Activated T-cell treated with anti-CD3 and anti-CD28 coated beads, Interleukin-2, amount 50 U/mL, for 72 hours (primary cell): ENCODE measurements around the gene FCRL6. TPM values are rescaled to one million over a fixed set of nuclear protein-coding genes. Genes with fewer than 3 reads are reported as not detected.

ENCODE experiments used
- ATAC-seq, 2 donors: fragments of 150-1000 bp; cut with Tn5 transposase; replicated peaks in 1 of 2; 2 replicates each; pipeline ENCODE4 v1.10.0; 2021; ENCODE audit warnings: moderate library complexity in 2 of 2, mild to moderate bottlenecking in 1 of 2
- DNase-seq, 2 donors: peaks; one replicate each; pipeline ENCODE4 v3.0.0; 2021 to 2022; ENCODE audit warnings: mixed read lengths in 1 of 2
- H3K27ac Mint-ChIP-seq: one replicate; pipeline ENCODE4 v1.8.0; 2022; ENCODE audit warnings: mild to moderate bottlenecking, moderate library complexity, mixed read lengths
- H3K27me3 Mint-ChIP-seq: one replicate; pipeline ENCODE4 v1.8.0; 2022; ENCODE audit warnings: low read depth, mixed read lengths
- H3K36me3 Mint-ChIP-seq, 2 donors: one replicate each; pipeline ENCODE4 v1.8.0; 2022; ENCODE audit warnings: mixed read lengths in 2 of 2, mild to moderate bottlenecking in 1 of 2; ENCODE audit not compliant: insufficient read depth in 2 of 2
- H3K4me1 Mint-ChIP-seq: one replicate; pipeline ENCODE4 v1.8.0; 2022; ENCODE audit warnings: low read depth, mixed read lengths
- H3K4me3 Mint-ChIP-seq, 2 donors: one replicate each; pipeline ENCODE4 v1.8.0; 2022; ENCODE audit warnings: mild to moderate bottlenecking in 2 of 2, mixed read lengths in 2 of 2, moderate library complexity in 2 of 2
- H3K9me3 Mint-ChIP-seq, 2 donors: one replicate each; pipeline ENCODE4 v1.8.0; 2022; ENCODE audit warnings: mixed read lengths in 2 of 2
- total RNA-seq, 2 donors: library from RNA; stranded (reverse); gene quantifications; one replicate each; pipeline ENCODE4 v1.2.3, GENCODE V29; 2022

FCRL6 gene, protein sequence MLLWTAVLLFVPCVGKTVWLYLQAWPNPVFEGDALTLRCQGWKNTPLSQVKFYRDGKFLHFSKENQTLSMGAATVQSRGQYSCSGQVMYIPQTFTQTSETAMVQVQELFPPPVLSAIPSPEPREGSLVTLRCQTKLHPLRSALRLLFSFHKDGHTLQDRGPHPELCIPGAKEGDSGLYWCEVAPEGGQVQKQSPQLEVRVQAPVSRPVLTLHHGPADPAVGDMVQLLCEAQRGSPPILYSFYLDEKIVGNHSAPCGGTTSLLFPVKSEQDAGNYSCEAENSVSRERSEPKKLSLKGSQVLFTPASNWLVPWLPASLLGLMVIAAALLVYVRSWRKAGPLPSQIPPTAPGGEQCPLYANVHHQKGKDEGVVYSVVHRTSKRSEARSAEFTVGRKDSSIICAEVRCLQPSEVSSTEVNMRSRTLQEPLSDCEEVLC
- under 1 TPM in 1 of 2 donors, not detected in 1; 0.16 TPM for total RNA-seq

DNA sequence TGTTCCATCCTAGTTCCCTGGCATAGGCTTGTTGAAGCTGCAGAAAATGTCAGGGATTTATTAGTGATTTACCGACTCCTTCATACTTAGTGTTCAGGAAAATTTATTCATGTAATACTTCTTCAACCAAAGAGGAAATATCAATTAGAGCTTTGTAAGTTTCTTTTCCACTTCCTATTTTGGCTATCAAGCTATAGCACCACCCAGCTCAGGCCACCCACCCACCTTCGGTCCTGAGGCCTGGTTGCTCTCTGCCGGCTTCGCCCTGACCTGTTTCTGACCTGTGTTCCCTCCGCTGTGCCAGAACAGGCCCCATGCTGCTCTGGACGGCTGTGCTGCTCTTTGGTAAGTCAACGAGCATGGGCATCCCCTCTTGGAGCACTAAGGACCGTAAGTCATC is at the start of gene FCRL6:
FCRL6 (plus strand) TSS at position 250 of the 400 bp plus-strand sequence; CDS start at position 315, 65 bp downstream.
- Mint-ChIP-seq H3K9me3 (no peaks in the 10 kb centered on the region), H3K36me3 (no peaks in the 10 kb centered on the region), H3K4me1 (peaks cover 17% of the 10 kb centered on the region), H3K27ac (peak within 1 kb of the TSS; percentile 20), H3K27me3 (peaks cover 11% of the 10 kb centered on the region), H3K4me3 (peak within 1 kb of the TSS in 1 of 2 donors; percentile 25)
- ATAC-seq: no peak
- DNase-seq: no peak

DNA sequence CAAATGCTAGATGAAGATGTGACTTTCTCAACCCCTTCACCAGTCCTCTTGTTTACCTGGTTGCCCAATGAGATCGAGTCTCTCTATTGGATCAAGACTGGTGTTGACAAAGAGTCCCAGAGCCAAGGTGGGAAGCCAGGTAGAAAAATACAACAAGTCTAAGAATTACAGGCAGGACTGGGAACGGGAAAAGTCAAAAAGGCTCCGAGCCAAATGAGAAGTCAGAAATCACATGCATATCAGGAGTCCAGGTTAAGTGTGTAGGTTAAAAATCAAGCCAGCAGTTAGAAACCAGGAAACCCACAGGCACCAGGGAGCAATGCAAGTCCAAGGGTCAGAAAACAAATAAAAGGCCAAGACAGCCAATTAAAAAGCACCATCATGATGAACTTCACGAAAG is 48.8 kb upstream of the FCRL6 start:
- no peak overlapping the region for H3K4me3 Mint-ChIP-seq
- ATAC-seq (no peak), DNase-seq (no peak)
- H3K4me1 Mint-ChIP-seq: no peaks in the 10 kb centered on the region
- H3K27me3 Mint-ChIP-seq: no peaks in the 10 kb centered on the region
- no peaks in the 10 kb centered on the region for H3K36me3 Mint-ChIP-seq
- H3K27ac Mint-ChIP-seq: no peak overlapping the region
- no peaks in the 10 kb centered on the region for H3K9me3 Mint-ChIP-seq

DNA sequence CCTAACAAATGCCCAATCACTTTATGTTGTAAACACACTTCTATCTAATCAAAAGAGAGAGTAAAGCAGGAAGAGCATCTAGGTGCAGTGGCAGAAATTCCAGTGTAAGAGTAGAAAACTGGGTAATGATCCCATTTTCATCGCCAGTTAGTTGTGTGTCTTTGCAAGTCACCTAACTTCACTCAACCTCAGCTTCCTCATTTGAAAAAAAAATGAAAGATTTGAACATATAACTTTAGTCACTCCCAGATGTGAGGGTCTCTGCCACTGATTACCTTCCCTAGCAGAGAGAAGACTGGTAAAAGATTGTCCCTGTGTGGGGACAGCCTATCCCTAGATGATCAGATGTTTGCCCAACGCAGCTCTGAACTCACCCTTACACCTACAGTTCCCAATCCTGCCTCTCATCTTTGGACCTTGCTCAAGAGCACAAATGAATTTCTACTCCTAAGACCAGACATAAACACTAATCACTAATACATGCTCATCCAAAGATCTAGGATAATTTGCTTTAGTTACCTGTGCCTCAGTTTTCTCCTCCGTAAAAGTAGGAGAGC is 46.6 kb upstream of the FCRL6 start:
- ATAC-seq (no peak), DNase-seq (no peak)
- H3K9me3 Mint-ChIP-seq: no peaks in the 10 kb centered on the region
- H3K27me3 Mint-ChIP-seq: no peaks in the 10 kb centered on the region
- H3K4me3 Mint-ChIP-seq: no peak overlapping the region
- no peaks in the 10 kb centered on the region for H3K4me1 Mint-ChIP-seq
- no peak overlapping the region for H3K27ac Mint-ChIP-seq
- H3K36me3 Mint-ChIP-seq: no peaks in the 10 kb centered on the region

DNA sequence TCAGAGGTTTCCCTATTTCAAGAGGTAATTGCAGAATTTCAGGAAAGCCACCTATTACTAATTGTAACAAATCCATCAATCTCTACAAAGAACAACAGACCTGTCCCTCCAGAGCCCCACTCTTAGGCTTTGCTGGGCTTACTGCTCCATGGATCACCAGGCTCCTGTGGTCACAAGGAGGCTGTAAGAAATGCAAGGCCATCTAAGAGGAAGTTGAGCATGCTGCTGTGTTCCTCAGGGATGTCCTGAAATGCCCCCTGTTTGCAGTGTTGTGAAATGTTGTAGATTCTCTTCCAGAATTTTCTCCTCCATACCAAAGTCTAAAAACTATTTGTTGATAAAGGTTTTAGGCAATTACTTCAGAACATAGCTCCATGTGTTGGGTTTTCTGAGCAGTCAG is 45.8 kb upstream of the FCRL6 start:
- Mint-ChIP-seq H3K4me3 (no peak overlapping the region), H3K27ac (no peak overlapping the region), H3K4me1 (no peaks in the 10 kb centered on the region), H3K27me3 (peaks cover 6% of the 10 kb centered on the region), H3K36me3 (no peaks in the 10 kb centered on the region), H3K9me3 (no peaks in the 10 kb centered on the region)
- DNase-seq (no peak), ATAC-seq (no peak)

DNA sequence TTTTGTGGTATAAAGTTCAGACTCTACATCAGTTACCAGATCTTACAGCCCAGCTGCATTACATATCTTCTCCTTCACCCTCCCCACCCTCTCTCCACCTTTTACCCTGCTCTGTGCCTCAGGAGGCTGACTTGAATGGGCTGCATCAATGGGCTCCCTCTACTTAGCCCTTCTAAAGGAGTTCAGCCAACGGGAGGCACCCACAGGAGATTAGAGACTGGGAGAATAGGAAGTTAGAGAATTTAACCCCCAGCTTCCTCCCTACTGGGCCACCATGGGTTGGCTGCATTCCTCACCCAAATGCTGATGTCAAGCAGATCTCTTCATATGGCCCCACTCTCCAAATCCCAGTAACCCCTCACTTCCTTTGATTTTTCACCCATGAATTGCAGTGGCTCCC is 38.5 kb upstream of the FCRL6 start:
- Mint-ChIP-seq H3K27ac (no peak overlapping the region), H3K36me3 (no peaks in the 10 kb centered on the region), H3K27me3 (peaks cover 7% of the 10 kb centered on the region), H3K4me3 (no peak overlapping the region), H3K9me3 (no peaks in the 10 kb centered on the region), H3K4me1 (no peaks in the 10 kb centered on the region)
- ATAC-seq (no peak), DNase-seq (no peak)

DNA sequence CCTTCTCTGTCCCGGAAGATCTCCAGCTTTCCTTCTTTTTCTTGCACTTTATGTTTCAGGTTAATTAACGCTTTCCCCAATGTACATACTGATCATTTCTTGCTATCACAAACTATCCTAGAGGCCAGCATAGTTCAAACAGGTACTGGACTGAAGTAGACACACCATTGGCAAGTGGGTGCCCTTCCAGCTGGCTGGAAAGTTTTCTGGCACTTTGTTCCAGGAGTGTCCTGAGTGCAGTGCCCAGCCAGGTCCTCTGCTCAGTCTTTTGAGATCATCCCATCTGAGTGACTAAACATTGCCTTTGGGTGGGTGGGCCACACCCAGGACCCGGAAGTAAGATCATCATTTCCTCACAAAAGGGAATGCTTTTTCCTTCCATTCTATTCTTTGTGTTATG is 36.4 kb upstream of the FCRL6 start:
- ATAC-seq (no peak), DNase-seq (no peak)
- Mint-ChIP-seq H3K4me1 (no peaks in the 10 kb centered on the region), H3K4me3 (no peak overlapping the region), H3K27me3 (peaks cover 6% of the 10 kb centered on the region), H3K9me3 (no peaks in the 10 kb centered on the region), H3K27ac (no peak overlapping the region), H3K36me3 (no peaks in the 10 kb centered on the region)

DNA sequence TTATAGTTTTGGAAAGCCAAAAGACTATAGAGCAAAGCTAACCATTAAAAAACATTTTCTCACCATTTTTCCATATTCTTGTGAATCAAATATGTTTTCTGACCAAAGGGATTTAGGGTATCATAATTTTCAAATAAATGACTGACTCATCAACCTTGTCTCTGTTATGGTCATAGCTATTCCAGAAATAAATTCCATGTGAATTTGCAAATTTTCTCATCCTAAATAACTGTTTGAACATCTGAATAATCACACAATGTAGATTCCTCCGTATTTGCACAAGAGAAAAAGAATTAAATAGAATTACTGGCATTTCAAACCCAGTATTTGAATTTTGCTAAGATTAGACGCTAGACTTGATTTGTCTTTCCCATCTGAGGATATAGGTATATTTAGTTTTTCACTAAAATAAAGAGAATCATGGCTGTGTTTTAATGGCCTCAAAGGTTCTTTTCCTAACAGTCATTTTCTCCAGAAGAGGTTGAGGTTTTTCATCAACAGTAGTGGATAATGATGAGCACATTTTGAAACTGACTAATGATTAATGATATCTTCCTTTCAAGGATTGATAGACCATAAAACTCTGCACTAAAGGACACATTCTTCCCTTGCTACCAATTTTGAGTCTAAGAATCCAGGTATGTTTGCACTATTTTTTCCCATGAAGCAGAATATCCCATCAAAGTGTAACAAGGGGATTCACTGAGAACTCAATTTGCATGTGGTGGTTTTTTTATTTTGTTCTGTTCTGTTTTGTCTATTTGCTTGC is 30.8 kb upstream of the FCRL6 start:
- Mint-ChIP-seq H3K27ac (no peak overlapping the region), H3K36me3 (no peaks in the 10 kb centered on the region), H3K27me3 (no peaks in the 10 kb centered on the region), H3K4me3 (no peak overlapping the region), H3K4me1 (no peaks in the 10 kb centered on the region), H3K9me3 (no peaks in the 10 kb centered on the region)
- ATAC-seq (no peak), DNase-seq (no peak)

DNA sequence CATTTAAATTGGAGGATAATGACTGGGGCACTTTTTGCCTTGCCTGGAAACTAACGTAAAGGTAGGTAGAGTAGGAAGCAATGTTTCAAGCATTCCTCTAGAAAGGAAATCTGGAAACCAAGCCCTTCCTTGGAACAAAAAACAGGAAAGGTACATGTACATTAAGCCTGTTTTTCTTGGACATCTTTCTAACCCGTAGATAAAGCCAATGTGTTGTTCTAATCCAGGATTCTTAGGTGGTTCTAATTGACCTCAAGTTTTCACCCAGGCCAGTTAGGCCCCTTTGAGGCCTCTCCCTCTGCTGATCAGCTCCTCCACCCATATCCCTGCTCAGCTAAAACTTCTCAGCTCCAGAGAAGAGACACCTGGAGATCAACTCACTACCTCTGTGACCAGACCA is 27.7 kb upstream of the FCRL6 start:
- DNase-seq (no peak), ATAC-seq (no peak)
- H3K27me3 Mint-ChIP-seq: no peaks in the 10 kb centered on the region
- no peaks in the 10 kb centered on the region for H3K4me1 Mint-ChIP-seq
- H3K4me3 Mint-ChIP-seq: no peak overlapping the region
- no peak overlapping the region for H3K27ac Mint-ChIP-seq
- H3K9me3 Mint-ChIP-seq: no peaks in the 10 kb centered on the region
- H3K36me3 Mint-ChIP-seq: no peaks in the 10 kb centered on the region

DNA sequence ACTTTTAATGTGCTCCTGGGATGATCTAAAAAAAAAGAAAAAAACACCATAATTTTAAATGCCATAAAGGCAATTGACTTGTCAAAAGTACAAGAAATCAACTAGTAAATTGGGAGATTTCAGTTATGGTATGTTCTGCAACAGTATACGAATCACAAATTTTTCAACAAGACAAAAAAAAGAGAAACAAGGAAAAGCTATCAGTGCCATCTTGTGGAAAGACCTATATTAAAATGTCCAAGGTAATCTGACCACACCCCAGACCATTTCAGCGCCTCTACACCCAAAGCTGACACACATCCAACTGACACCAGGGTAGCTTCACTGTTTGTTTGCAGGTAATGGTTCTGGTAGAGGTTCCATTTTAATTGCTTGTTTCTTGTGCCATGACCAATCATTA is 26.4 kb upstream of the FCRL6 start:
- Mint-ChIP-seq H3K4me3 (no peak overlapping the region), H3K27me3 (no peaks in the 10 kb centered on the region), H3K27ac (no peak overlapping the region), H3K9me3 (no peaks in the 10 kb centered on the region), H3K36me3 (no peaks in the 10 kb centered on the region), H3K4me1 (peaks cover 10% of the 10 kb centered on the region)
- DNase-seq: no peak
- ATAC-seq: no peak

DNA sequence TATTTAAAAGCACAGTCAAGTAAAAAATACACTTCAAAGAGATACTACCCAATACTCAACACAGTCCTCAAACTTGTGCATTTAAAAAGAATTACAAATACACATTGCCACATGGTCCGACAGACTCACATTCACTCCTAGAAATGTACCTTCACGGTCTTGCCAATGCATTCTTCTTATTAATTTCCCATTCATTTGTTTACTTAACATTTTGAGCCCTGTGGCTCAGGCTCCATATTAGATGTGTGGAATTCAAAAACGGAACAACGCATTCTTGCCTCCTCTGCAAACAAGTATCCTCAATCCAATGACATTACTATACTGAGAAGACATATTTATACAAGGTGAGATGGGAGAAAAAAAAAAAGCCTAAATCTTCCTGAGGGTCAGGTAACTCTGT is 23.9 kb upstream of the FCRL6 start:
- no peaks in the 10 kb centered on the region for H3K9me3 Mint-ChIP-seq
- H3K36me3 Mint-ChIP-seq: no peaks in the 10 kb centered on the region
- DNase-seq (no peak), ATAC-seq (no peak)
- no peak overlapping the region for H3K4me3 Mint-ChIP-seq
- H3K4me1 Mint-ChIP-seq: peaks cover 17% of the 10 kb centered on the region
- H3K27me3 Mint-ChIP-seq: no peaks in the 10 kb centered on the region
- no peak overlapping the region for H3K27ac Mint-ChIP-seq

DNA sequence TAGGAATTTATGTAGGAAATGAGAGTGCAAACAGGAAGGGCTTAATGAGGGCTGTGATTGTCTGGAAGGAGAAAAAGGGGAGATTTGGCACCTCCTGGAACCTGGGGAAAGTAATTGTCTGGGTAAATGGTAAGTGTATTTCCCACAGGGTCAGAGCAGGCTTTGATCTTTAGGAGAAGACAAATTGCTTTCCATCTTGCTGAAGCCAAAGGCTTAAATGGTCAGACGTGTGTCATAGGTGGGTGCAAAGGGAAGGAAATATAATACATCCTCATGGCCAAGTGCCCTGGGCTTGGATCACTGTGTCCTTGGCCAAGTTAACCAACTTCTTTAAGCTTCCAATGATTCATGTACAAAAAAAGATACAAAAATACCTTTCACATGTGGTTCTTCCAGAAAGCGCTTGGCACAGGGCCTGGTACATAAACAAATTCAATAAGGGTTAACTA is 22.7 kb upstream of the FCRL6 start:
- Mint-ChIP-seq H3K27ac (no peak overlapping the region), H3K36me3 (no peaks in the 10 kb centered on the region), H3K27me3 (no peaks in the 10 kb centered on the region), H3K9me3 (no peaks in the 10 kb centered on the region), H3K4me3 (peak overlapping the region in 1 of 2 donors; percentile 82), H3K4me1 (peaks cover 17% of the 10 kb centered on the region)
- ATAC-seq: no peak
- DNase-seq: no peak

DNA sequence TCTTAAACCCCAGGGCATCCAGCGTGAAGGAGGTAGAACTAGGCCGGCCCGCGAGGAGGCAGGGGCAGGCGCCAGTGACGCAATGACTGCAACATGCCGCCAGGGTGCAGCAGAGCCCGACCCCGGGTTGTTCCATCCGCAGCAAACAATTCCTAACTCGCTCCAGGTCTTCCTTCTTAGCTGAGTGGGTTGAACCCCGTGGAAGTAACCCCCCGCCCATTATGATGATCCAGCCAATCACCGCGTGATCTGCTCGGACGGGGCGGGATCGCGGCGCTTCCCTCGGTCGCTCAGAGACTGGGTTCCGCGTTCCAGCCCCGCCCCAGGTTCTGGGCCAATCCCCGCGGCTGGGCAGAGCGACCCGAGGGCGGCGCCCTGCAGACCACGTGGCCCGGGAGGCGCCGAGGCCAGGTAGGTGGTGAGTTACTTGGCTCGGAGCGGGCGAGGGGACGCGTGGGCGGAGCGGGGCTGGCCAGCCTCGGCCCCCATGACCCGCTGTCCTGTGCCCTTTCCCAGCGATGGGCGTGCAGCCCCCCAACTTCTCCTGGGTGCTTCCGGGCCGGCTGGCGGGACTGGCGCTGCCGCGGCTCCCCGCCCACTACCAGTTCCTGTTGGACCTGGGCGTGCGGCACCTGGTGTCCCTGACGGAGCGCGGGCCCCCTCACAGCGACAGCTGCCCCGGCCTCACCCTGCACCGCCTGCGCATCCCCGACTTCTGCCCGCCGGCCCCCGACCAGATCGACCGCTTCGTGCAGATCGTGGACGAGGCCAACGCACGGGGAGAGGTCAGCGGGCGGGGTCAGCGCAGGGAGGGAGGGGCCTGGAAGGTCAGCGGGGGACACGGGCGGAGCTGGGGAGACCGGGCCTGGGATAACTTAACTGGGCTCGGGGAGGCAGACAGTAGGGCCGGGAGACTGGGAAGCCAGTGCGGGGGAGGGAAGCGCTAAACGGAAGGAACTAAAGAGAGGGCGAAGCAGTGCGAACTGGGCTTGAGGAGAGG is 21.3 kb upstream of the FCRL6 start, which contains the start of gene DUSP23:
DUSP23 (plus strand) TSS at position 380 of the 1,000 bp plus-strand sequence; CDS start at position 519, 139 bp downstream.
- peak within 1 kb of the TSS; percentile 69 to 82 for H3K4me3 Mint-ChIP-seq
- H3K36me3 Mint-ChIP-seq: no peaks in the 10 kb centered on the region
- H3K9me3 Mint-ChIP-seq: no peaks in the 10 kb centered on the region
- DNase-seq: peak; percentile 96
- ATAC-seq: peak; percentile 98 to 99
- no peak within 1 kb of the TSS for H3K27ac Mint-ChIP-seq
- no peaks in the 10 kb centered on the region for H3K27me3 Mint-ChIP-seq
- H3K4me1 Mint-ChIP-seq: peaks cover 17% of the 10 kb centered on the region
